ENCODE measurements around the gene HYAL2.

GRCh38 chr3:50370594-50370993 is 48.0 kb upstream of the HYAL2 start:
- TF ChIP-seq POLR2A (IDR thresholded peaks at IDR 0.05) = no peak
- TF ChIP-seq CTCF (IDR thresholded peaks at IDR 0.05) = no peak
- no peak for TF ChIP-seq POLR2AphosphoS5 (IDR thresholded peaks at IDR 0.05)
- no peak for TF ChIP-seq EP300 (IDR thresholded peaks at IDR 0.05)

Data from upper lobe of left lung (tissue), 4 donors.